Heart left ventricle (tissue), 11 donors: Measurements from ENCODE around the gene FOXF2. TPM values are rescaled to one million over a fixed set of nuclear protein-coding genes. Genes with fewer than 3 reads are reported as not detected.

ENCODE experiments used
- microRNA-seq, 4 donors: library from miRNA; unstranded; fragments of <30 nt; microRNA quantifications; one replicate each; pipeline versions ENCODE4 to v1.2.0, GENCODE V29; 2017 to 2020
- polyA plus RNA-seq, 2 donors: library from polyadenylated mRNA; stranded (reverse); fragments of 200-250 nt; gene quantifications; one replicate each; pipeline ENCODE4 v1.2.3, GENCODE V29; 2013
- total RNA-seq, 9 donors: library from RNA; depleted of rRNA in 2 of 9; stranded (reverse); fragments of >200 nt in 2 of 9; fragmentation: NEBNext Ultra II Directional in 3 of 9; extraction: Animal tissue kit (Norgen Biotek cat#: 25700) in 3 of 9; gene quantifications; one replicate each; pipeline versions ENCODE4 v1.1.0 to v1.2.4, GENCODE V29; 2016 to 2023
- donor health status: ischemic (EF 13 %, LVEDD 7.1; RV severe dilation, severe dysfunction).
- donor health status: healthy with polysubstance abuse.
- donor health status: DM: no; HTN: yes; CAD: no.
- donor health status: DM: no; HTN: no; CAD: no.
- donor health status: ischemic (EF 25% LVEDD 5.7; RV mildly dilated, moderate dysfunction).
- donor health status: healthy.
- donor health status: DM: yes; HTN: yes; CAD: no.
- donor health status: PGD.
- donor health status: nonischemic (EF 23%, LVEDD 6.1; RV moderate dilation, normal function).

FOXF2 gene
- total and polyA plus RNA-seq, 11 donors = 0.09 to 0.35 (median 0.16) TPM; not detected in 2

Small RNA genes within 50 kb of the gene (microRNA-seq; reads per million reads assigned to microRNA genes)
- gene MIR6720 = 0 reads per million in 4 donors

Other genes with a start within 250 kb of the FOXF2 start
- gene FOXQ1, start 77.5 kb upstream of the FOXF2 start, total RNA-seq = not detected
- under 1 TPM in 1 of 2 donors, not detected in 1; 0.08 TPM for gene FOXQ1, start 77.5 kb upstream of the FOXF2 start, polyA plus RNA-seq
- 1 to 10 TPM; 1.8 to 6.3 (median 3.5) TPM for gene FOXC1, start 220.3 kb downstream of the FOXF2 start, total RNA-seq
- 1 to 10 TPM; 2.1 to 2.9 TPM for gene FOXC1, start 220.3 kb downstream of the FOXF2 start, polyA plus RNA-seq